ENCODE measurements around the gene CCNF. TPM values are rescaled to one million over a fixed set of nuclear protein-coding genes. Genes with fewer than 3 reads are reported as not detected.
A peak's percentile ranks its signal among the peaks of the same experiment; 100 is the strongest.

The CCNF gene
- total RNA-seq, 1 donor from 2014 or later, result 0.86 TPM

DNA sequence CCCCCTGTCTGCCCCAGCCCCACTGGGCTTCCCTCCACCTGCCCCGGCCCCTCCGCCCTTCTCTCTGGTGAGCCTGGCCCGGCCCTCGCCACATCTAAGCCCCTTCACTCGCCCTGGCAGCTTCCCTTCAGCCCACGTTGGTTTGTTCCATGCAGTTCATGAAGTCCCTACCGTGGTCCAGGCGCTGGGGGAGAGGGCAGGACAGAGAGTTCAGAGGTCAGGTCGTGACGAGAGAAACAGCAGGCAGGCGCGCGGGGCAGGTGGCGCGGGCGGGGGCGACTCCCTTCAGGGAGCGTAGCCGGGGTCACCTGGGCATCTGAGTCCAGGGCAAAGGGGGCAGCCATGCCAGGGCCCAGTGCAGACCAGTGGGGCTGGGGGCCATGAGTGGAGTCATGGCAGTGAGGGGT, 21.7 kb downstream of the CCNF start:
- no peak for DNase-seq (ENCODE audit: low spot score)
- intact Hi-C loops (cut with DNase I), result no loop called here

DNA sequence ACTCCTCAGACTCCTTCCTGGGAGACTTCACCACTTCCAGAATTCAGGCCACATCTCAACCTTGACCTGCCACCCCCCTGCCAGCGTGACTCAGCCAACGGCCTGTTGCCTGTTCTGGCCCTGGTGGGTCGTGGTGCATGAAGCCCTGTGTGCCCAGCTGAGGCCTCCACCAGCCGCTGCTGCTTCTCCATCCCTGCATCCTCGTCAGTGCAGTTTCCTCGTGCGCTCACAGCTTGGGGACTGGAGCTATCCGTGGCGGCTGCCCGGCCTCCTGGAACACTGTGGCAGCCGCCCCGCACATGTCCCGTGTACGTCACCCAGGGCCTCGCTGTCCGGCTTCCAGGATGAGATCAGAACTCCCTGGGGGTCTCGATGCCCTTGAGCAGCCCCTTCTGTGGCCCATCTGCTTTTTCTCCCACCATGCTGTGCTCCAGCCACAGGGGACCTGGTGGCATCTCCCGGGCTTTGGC, 22.6 kb downstream of the CCNF start:
- no peak for DNase-seq (ENCODE audit: low spot score)
- intact Hi-C loops (cut with DNase I), result no loop called here

DNA sequence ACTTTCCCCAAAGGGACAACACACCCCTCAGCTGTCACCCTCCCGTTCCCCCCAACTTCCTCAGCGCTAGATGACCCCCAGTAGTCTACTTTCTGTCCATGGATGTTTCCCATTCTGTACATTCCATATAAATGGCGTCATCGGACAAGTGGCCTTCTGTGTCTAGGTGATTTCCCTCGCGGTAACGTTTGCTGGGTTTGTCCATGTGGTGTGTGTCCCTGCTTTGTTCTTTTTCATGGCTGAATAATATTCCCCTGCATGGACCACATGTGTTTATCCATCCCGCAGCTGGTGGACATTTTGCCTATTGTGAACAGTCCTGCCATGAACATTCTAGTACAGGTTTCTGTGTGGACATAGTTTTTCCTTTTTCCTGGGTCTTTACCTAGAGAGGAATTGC, 23.4 kb downstream of the CCNF start:
- no peak for DNase-seq (ENCODE audit: low spot score)
- intact Hi-C loops (cut with DNase I), result no loop called here

DNA sequence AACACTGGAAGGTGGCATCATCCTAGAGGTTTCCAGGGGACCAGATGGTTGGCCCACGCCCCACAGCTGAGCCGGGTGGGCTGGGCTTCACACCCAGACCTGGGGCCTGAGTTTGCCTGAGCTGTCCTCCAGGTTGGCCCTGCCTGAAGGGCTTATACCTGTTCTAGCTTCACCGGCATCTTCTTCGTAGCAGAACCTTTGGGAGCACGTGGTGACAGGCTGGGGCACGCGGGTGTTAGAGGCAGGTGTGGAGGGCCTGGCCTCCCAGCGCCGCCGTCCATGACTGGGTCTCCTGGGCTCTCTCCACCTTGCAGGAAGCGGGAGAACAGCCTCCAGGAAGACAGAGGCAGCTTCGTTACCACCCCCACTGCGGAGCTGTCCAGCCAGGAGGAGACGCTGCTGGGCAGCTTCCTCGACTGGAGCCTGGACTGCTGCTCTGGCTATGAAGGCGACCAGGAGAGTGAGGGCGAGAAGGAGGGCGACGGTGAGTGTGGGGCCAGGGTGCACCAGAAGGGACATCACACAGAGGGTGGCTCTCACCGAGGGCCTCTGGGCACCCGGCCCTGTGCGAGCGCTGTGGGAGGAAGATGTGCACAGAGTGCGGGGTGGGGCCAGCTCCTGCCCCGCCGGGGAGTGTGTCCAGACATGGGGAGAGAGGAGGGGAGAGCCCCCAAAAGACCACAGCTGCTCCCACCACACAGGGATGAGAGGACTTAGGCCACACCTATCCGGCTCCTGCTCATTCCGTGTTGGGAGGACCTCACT, 26.0 kb downstream of the CCNF start:
- intact Hi-C loops (cut with DNase I), result no loop called here
- DNase-seq (ENCODE audit: low spot score), result no peak

DNA sequence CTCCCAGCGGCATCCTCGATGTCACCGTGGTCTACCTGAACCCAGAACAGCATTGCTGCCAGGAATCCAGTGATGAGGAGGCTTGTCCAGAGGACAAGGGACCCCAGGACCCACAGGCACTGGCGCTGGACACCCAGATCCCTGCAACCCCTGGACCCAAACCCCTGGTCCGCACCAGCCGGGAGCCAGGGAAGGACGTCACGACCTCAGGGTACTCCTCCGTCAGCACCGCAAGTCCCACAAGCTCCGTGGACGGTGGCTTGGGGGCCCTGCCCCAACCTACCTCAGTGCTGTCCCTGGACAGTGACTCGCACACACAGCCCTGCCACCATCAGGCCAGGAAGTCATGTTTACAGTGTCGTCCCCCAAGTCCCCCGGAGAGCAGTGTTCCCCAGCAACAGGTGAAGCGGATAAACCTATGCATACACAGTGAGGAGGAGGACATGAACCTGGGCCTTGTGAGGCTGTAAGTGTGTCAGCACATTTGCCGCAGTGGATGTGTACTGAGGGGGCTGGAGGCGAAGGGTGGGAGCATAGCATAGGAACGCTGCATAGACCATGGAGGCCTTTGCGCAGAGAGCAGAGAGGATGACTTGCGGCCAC, 27.4 kb downstream of the CCNF start:
- intact Hi-C loops (cut with DNase I), result no loop called here

DNA sequence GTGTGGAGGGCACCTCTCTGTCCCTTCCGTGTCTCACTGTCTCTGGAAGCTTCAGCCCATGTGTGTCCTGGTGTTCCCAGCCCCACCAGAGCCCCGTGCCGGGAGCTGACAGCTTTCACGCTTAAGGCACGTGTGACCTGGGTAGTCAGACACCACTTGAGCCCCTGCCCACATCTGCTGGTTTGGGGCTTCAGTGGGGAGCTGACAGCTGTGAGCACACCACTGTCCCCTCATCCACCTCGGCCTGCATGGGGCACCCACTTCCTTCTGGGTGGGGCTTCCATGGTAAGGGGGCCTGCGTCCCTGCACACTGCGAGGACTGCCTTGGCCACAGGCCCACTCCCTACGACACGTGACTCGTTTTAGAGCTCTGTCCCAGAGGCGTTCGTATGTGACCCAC, 28.0 kb downstream of the CCNF start:
- intact Hi-C loops (cut with DNase I), result no loop called here
- DNase-seq (ENCODE audit: low spot score), result no peak

More for the DNA sequence above, 27.4 kb downstream of the CCNF start:
- no peak for DNase-seq (ENCODE audit: low spot score)

DNA sequence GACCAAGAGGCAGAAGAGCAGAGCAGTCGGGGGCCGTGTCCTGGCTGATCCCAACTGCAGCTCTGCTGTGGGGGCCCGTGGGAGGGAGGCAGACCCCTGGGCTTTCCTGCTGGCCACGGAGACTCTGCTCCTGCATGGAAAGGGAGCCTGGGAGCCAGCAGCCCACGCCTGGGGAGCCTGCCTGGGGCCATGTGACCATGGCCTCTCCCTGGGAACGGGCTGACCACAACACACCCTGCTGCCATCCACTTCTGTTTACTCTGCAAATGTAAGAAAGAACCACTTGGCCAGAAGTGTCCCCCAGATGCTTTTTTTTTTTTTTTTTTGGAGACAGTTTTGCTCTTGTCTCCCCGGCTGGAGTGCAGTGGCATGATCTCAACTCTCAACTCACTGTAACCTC, 28.7 kb downstream of the CCNF start:
- intact Hi-C loops (cut with DNase I), result no loop called here
- DNase-seq (ENCODE audit: low spot score), result no peak

DNA sequence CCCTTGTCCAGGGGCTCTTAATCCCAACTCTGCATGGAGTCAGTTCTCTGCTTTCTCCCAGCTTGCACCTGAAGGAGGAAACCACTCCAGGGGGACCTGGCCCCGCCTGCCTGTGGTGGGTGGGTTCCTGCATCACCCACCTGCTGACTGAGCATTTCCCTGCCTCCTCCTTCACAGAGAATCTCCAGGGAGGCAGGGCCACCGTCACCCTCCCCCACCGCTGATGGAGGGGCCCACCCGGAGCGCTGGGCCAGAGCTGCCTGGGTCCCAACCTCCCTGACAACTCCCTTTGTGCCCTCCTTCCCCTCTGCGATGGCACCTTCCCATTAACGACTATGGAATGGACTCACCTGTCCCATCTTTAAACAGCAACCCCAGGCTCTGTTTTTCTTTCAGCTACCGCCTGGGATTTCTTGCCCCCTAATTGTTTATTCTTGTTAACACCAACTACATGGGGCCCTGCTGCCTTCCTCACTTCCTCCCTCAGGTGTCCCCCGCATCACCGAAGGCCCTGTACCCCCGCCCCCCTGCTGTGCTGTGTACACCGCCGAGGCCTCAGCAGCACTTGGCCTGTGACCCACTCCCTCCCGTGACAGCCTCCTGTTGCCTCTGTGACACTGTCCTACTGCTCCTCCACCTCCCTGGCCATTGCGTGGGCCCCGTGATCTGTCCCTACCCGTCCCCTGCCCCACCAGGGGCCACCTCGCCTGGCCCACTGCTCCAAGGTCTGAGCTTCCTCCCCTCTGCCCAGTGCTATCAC, 29.8 kb downstream of the CCNF start:
- no peak for DNase-seq (ENCODE audit: low spot score)
- intact Hi-C loops (cut with DNase I), result no loop called here

DNA sequence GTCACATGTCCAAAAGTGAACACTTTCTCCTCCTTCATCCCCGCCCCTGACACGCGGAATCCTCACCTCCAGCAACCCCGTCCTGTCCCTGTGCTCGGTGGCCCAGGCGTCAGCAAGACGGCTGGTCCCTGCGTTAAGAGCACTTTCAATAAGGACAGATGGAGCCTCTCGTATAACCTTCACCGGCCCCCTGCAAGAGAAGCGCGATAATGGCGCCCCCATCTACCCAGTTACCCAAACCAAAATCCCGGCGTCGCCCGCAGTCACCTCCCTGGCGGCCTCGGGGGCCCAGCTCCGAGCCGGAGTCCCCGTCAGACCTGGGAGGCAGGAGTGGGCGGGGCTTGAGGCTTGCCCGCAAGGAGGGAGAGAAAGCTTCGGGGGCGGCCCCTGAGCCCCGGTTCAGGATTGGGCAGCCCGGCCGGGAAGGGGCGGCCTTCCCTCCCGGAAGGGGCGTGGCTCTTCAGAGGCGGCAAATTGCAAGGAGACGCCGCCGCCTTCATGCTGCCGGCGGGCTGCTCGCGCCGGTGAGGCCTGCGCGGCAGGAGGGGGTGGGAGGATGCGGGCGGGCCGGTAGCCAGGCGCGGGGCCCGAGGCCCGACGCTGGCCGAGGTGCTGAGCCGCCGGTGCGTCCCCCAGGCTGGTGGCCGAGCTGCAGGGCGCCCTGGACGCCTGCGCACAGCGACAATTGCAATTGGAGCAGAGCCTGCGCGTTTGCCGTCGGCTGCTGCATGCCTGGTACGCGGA, 30.6 kb downstream of the CCNF start, which contains the start of gene TEDC2:
TEDC2 (plus strand) TSS at position 463 of the 744 bp plus-strand sequence; CDS start at position 499, 36 bp downstream.
- intact Hi-C loops (cut with DNase I), result no loop called here
- DNase-seq (ENCODE audit: low spot score), result peak; percentile 97

DNA sequence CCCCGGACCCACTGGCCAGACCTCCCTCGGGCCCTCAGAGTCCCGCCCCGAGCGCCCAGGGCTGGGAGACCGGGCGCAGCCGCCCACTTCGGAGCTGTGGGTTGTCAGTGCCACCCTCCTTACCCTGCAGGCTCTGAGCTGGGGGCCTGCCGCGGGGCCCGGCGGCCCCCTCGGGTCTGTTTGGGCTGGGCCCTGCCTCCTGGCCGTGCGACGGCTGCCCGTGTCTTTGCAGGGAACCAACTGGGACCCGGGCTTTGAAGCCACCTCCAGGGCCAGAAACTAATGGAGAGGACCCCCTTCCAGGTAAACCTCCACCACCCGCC, 31.1 kb downstream of the CCNF start:
- no peak for DNase-seq (ENCODE audit: low spot score)
- intact Hi-C loops (cut with DNase I), result no loop called here

DNA sequence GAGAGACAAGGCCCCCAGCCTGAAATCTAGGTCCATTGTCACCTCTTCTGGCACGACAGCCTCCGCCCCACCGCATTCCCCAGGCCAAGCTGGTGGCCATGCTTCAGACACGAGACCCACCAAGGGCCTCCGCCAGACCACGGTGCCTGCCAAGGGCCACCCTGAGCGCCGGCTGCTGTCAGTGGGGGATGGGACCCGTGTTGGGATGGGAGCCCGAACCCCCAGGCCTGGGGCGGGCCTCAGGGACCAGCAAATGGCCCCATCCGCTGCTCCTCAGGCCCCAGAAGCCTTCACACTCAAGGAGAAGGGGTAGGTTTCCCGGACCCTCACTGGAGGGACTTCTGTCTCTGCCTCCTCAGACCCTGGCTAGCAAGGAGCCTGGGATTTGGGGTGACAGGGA, 31.7 kb downstream of the CCNF start:
- no peak for DNase-seq (ENCODE audit: low spot score)
- intact Hi-C loops (cut with DNase I), result no loop called here

DNA sequence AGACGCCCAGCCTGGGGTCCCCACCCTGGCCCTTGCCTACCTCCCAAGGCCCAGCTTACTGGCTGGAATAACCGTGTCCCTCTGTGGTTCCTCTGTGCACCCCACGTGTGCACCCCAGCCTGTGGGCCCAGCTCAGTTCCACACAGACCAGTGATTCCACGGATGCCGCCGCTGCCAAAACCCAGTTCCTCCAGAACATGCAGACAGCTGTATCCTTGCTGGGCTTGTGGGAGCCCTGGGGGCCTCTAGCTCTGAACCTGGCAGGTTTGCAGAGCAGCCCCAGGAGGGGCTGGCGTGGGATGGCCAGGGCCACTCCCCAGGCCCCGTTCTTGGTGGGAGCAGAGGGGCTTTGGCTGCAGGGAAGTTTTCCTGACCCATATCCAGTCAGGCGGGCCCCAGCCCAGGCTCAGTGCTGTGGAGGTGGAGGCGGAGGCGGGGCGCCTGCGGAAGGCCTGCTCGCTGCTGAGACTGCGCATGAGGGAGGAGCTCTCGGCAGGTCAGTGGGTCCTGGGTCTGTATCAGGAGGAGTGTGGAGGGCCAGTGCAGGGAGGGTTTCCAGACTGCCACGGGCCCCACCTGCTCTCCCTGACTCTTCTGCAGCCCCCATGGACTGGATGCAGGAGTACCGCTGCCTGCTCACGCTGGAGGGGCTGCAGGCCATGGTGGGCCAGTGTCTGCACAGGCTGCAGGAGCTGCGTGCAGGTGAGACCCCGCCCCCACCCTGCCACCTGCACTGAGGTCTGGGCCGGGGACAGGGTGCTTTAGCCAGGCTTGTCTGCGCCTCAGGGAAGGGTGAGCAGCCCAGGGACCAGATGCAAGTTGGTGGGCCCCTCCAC, 33.0 kb downstream of the CCNF start:
- no peak for DNase-seq (ENCODE audit: low spot score)
- intact Hi-C loops (cut with DNase I), result no loop called here

DNA sequence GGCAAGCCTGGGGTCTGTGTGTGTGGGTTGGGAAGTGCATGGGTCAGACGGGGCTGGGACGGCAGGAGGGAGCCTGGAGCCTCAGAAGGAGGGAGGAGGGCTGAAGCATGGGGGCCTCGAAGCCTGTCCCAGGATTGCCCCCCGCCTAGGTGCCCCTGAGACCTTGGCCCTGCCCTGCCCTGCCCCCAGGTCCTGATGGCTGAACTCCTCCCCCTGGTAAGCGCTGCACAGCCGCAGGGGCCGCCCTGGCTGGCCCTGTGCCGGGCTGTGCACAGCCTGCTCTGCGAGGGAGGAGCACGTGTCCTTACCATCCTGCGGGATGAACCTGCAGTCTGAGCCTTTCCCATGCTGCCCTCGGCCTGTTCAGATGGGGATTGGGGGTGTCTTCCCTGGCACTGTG, 35.1 kb downstream of the CCNF start:
- intact Hi-C loops (cut with DNase I), result no loop called here
- no peak for DNase-seq (ENCODE audit: low spot score)

DNA sequence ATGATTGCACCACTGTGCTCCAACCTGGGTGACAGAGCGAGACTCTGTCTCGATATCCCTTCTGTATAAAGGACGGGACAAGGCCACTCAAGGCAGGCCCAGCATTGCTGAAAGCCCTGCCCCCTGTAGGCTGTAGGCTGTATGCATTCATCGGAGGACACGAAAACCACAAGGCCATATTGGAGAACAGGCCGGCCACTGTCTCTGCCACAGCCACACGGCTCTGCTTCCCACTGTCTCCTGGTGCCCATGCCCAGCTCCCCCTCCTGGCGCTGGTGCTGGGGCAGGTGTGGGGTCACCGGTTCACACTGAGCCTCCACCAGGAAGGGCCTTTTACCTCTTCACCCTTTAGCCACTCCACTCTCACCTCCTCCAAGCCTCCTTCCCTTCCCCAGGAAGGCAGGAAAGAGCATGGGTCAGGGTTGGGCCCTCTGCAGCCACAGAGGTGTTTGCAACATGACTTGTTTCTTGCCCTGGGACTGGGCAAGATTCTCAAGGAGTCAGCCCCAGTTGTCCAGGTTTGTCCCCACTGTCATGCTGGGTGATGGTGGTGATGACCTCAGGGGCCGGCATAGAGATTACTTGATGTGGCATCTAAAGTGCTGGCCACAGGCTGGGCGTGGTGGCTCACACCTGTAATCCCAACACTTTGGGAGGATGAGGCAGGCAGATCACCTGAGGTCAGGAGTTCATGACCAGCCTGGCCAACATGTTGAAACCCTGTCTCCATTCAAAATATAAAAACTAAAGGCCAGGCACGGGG, 36.6 kb downstream of the CCNF start:
- DNase-seq (ENCODE audit: low spot score), result no peak
- intact Hi-C loops (cut with DNase I), result no loop called here

DNA sequence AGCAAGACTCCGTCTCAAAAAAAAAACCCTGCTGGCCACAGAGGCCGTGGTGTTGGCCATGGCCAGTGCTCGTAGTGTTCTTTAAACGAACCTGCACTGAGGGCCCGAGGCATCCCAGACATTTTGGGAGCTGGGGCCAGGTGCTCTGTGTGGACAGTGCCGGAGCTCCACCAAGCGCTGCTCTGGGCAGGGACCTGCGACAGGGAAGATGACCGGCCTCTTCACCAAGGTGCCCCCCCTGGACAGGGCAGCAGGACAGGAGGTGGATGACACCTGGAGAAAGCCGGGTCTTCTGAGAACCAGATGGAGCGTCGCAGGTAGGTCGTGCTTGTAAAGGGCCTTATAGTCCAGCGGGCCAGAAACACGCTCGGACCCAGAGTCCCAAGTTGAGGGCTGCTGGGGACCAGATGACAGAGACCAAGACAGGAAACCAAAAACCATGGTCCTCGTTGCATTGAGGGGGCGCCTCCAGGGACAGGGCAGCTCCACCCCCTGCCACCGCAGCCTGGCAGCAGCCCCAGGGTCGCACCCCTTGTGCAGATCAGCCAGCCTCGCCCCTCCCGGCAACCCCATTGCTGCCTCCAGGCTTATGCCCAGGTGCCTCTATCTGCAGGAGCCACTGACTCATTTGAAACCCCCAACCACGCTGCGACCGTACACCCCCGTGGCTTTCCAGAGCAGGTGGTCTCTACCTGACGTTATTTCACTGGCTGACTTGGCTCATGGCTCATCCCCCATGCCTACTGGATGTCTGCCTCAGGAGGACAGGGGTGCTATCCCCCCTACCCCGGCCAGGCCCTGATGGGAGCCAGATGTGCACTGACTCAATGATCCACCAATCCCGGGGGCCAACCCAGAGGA, 37.6 kb downstream of the CCNF start:
- DNase-seq (ENCODE audit: low spot score), result no peak
- intact Hi-C loops (cut with DNase I), result no loop called here

DNA sequence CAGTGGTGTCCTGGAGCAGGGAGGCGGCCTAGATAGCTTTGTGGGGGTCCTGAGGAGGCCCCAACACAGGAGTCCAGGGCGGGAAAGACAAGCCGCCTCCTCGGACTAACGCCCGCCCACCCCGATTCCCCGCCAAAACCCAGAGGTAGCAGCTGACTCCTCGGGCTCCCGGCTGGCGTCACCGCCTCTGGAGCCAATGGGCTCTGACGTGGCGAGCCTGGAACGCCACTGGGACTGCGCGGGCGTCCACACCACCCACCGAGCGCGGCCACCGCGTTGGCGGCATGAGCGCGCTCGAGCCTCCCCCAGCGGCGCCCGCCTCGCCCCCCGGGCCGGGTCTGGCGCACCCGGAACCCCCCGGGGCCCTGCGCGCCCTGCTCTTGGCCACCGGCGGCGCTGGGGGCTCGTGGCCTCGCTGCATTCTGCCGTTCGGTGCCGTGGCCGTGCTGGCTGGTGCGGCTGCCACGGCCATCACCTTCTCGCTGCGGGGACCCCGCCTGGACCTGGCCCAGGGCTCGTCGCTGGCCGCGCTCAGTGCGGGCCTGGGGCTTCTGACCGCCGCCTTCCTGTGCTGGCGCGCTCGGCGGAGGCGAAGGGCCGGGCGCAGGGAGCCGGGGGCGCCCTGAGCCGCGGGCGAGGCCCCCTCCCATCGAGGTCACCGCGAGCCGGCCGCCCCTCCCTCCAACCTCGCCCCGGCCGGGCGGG, 38.4 kb downstream of the CCNF start:
- intact Hi-C loops (cut with DNase I), result no loop called here
- DNase-seq (ENCODE audit: low spot score), result peak; percentile 85

DNA sequence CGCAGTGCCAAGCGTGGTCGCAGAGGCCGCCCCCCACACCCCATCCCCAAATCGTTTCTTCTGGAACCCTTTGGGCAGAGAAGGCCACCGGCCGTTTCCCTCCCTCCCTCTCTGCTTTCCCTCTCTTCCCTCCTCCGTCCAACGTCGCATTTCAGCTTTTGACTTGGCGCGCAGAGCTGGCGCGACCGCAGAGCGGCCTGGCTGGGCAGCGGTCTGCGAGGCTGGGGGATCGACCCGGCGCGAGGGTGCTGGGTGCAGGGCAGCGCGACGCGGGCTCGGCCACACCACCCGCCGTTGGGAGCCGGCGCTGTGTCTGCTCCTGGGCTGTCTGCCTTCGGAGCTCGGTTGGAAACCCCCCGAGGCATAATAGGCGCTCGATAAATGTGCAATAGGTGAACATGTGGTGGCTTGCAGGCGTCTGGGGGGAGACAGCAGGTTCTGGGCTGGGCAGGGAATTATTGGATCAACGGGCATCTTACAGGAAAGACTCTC, 39.0 kb downstream of the CCNF start:
- intact Hi-C loops (cut with DNase I), result no loop called here
- DNase-seq (ENCODE audit: low spot score), result no peak
